GM12878 (cell line): Measurements from ENCODE around the gene GDF3. TPM values are rescaled to one million over a fixed set of nuclear protein-coding genes. Genes with fewer than 3 reads are reported as not detected.

Experiments
- ATAC-seq: fragments of 200-7000 bp; cut with Tn5 transposase; 3 replicates; pipeline ENCODE4 v1.9.1; 2020; ENCODE audit warnings: mild to moderate bottlenecking, moderate library complexity
- BruUV-seq: library from RNA; stranded (reverse); fragments of 400-500 nt; replicated peaks from 2 replicates; lab custom pipeline; 2021; lab: Mats Ljungman, UMichigan
- CTCF ChIA-PET: fragments of 300-600 bp; sonication (Branson Sonifier 250); formaldehyde crosslinking; extraction: SDS; loops from one replicate; lab custom pipeline; 2021; ENCODE audit warnings: inconsistent platforms; lab: Yijun Ruan, JAX
- POLR2A ChIA-PET: fragments of 350-600 bp; formaldehyde crosslinking; extraction: SDS; loops from one replicate; lab custom pipeline; 2021; ENCODE audit warnings: inconsistent platforms; lab: Charles Lee
- RAD21 ChIA-PET: fragments of 300-600 bp; sonication (Branson Sonifier 250); formaldehyde crosslinking; loops from one replicate; lab custom pipeline; 2023; ENCODE audit warnings: antibody characterized with exemption; ENCODE audit not compliant: unreplicated experiment; lab: Charles Lee
- SMC1A ChIA-PET: fragments of 300-600 bp; sonication (Branson Sonifier 250); formaldehyde crosslinking; loops from one replicate; lab custom pipeline; 2023; ENCODE audit not compliant: unreplicated experiment, uncharacterized antibody; lab: Charles Lee
- DNase-seq: peaks from one replicate; pipeline ENCODE4 v3.0.0-alpha.2; 2011; ENCODE audit warnings: low read depth, low spot score
- FAIRE-seq: peaks from 3 replicates; lab custom pipeline; 2011; peaks lifted over from hg19 to GRCh38; lab: Jason Lieb, UNC
- H2AFZ ChIP-seq: 2 replicates; pipeline ENCODE4 v1.6.0; 2011; ENCODE audit warnings: low read depth, low read length, control low read depth; ENCODE audit not compliant: control insufficient read depth
- H3K27ac ChIP-seq: 2 replicates; pipeline ENCODE4 v1.5.1; 2011; ENCODE audit warnings: control low read depth; ENCODE audit not compliant: control insufficient read depth, insufficient read depth
- H3K27me3 ChIP-seq, 2 experiments: replicated peaks in 1 of 2; 2 replicates each; pipeline versions ENCODE4 v1.6.0 to v1.6.1; 2011; ENCODE audit warnings: low read length in 1 of 2; ENCODE audit not compliant: control insufficient read depth in 2 of 2, insufficient read depth in 2 of 2
- H3K36me3 ChIP-seq, 2 experiments: 2 replicates each; pipeline ENCODE4 v1.5.1; 2011; ENCODE audit warnings: low read length in 1 of 2; ENCODE audit not compliant: control insufficient read depth in 2 of 2, insufficient read depth in 2 of 2
- H3K4me1 ChIP-seq: 2 replicates; pipeline ENCODE4 v1.6.1; 2011; ENCODE audit warnings: mild to moderate bottlenecking, low read length, moderate library complexity, mixed read lengths; ENCODE audit not compliant: control insufficient read depth, insufficient read depth
- H3K4me2 ChIP-seq: 2 replicates; pipeline ENCODE4 v1.6.0; 2011; ENCODE audit warnings: control low read depth; ENCODE audit not compliant: control insufficient read depth, insufficient read depth
- H3K4me3 ChIP-seq: fragments of 200-600 bp; sonication (generic); 2 replicates; pipeline ENCODE4 v1.5.1; 2016
- H3K79me2 ChIP-seq: 2 replicates; pipeline ENCODE4 v1.6.0; 2011; ENCODE audit warnings: low read length; ENCODE audit not compliant: control insufficient read depth, insufficient read depth
- H3K9ac ChIP-seq: 2 replicates; pipeline ENCODE4 v1.8.0; 2011; ENCODE audit warnings: low read length, control low read depth, mixed read lengths; ENCODE audit not compliant: control insufficient read depth, insufficient read depth
- H3K9me3 ChIP-seq: replicated peaks from 3 replicates; pipeline ENCODE4 v1.5.1; 2011; ENCODE audit warnings: mild to moderate bottlenecking, low read length; ENCODE audit not compliant: control insufficient read depth, insufficient read depth
- H4K20me1 ChIP-seq: 2 replicates; pipeline ENCODE4 v1.6.0; 2011; ENCODE audit not compliant: control insufficient read depth, insufficient read depth
- ATF2 ChIP-seq: IDR thresholded peaks from 2 replicates; pipeline ENCODE4 v1.6.1; 2012; ENCODE audit warnings: low read length, inconsistent platforms
- ATF7 ChIP-seq: fragments of 450-650 bp; IDR thresholded peaks from 2 replicates; pipeline ENCODE4 v1.6.1; 2016; ENCODE audit warnings: low read depth, mild to moderate bottlenecking
- BHLHE40 ChIP-seq, 2 experiments: fragments of 450-650 bp in 1 of 2; IDR thresholded peaks; 2 replicates each; pipeline ENCODE4 v1.6.1; 2011 to 2017; ENCODE audit warnings: low read depth in 2 of 2, borderline replicate concordance in 1 of 2, improper control_type of control experiment in 1 of 2, low read length in 1 of 2, mild to moderate bottlenecking in 1 of 2
- CHD2 ChIP-seq: IDR thresholded peaks from 2 replicates; pipeline ENCODE4 v1.6.1; 2011; ENCODE audit warnings: low read depth, low read length, improper control_type of control experiment, borderline replicate concordance
- JUND ChIP-seq: IDR thresholded peaks from 2 replicates; pipeline ENCODE4 v1.6.1; 2012; ENCODE audit warnings: low read depth, mild to moderate bottlenecking, low read length, improper control_type of control experiment, moderate library complexity
- MEF2B ChIP-seq: fragments of 450-650 bp; IDR thresholded peaks from 2 replicates; pipeline ENCODE4 v1.6.1; 2018; ENCODE audit warnings: mild to moderate bottlenecking, moderate library complexity; ENCODE audit not compliant: partially characterized antibody, poor library complexity, severe bottlenecking
- MLLT1 ChIP-seq: fragments of 450-650 bp; IDR thresholded peaks from 2 replicates; pipeline ENCODE4 v1.6.1; 2016; ENCODE audit warnings: mild to moderate bottlenecking
- POLR2AphosphoS5 ChIP-seq: IDR thresholded peaks from 2 replicates; pipeline ENCODE4 v1.6.1; 2011; ENCODE audit warnings: mild to moderate bottlenecking, low read length, inconsistent platforms
- SPI1 ChIP-seq: IDR thresholded peaks from 2 replicates; pipeline ENCODE4 v1.6.1; 2011; ENCODE audit warnings: low read depth, mild to moderate bottlenecking, low read length, moderate library complexity, borderline replicate concordance; ENCODE audit not compliant: insufficient read depth
- WGBS: methylation state at CpG from one replicate; pipeline ENCODE4 v1.1.6; 2016; ENCODE audit warnings: low lambda C conversion rate; ENCODE audit not compliant: insufficient replicate concordance, insufficient coverage; ENCODE audit errors: missing lambda C conversion rate; 5-methylcytosine and 5-hydroxymethylcytosine counted together
- in situ Hi-C: fragments of 300-500 bp; cut with MboI; formaldehyde crosslinking; loops from 9 replicates; pipeline ENCODE4 v1.14.3; 2018; ENCODE audit warnings: mixed read lengths
- intact Hi-C: fragments of 100-400 bp; cut with micrococcal nuclease; formaldehyde crosslinking; loops from one replicate; pipeline ENCODE4 v1.14.2; 2022; ENCODE audit not compliant: unreplicated experiment
- polyA plus RNA-seq, 11 experiments: library from polyadenylated mRNA; depleted of rRNA in 4 of 11; unstranded in 6 of 11; stranded (reverse) in 5 of 11; fragments of >200 nt; fragmentation: Nextera tagmentation in 4 of 11; fragmentation: Illumina TruSeq in 1 of 11; extraction: Ambion mirVana in 4 of 11; extraction: Trizol in 1 of 11; gene quantifications; 1 replicate in 1 of 11; 2 replicates in 10 of 11; pipeline versions ENCODE4 v1.2.1 to v1.2.3, GENCODE V29; 2011 to 2016; ENCODE audit warnings: inconsistent platforms in 2 of 11, missing spikeins in 2 of 11, low read depth in 1 of 11
- total RNA-seq, 4 experiments: library from RNA; depleted of rRNA in 3 of 4; stranded (reverse); fragments of >200 nt in 3 of 4; fragmentation: Illumina TruSeq in 1 of 4; extraction: Trizol in 1 of 4; gene quantifications; 2 replicates each; pipeline versions ENCODE4 v1.2.1 to v1.2.3, GENCODE V29; 2013 to 2021

GDF3 gene
- total and polyA plus RNA-seq, 10 of the 15 experiments (the other 5 are each of a cell fraction or from before 2014, with no cell fraction given): not detected

- Histone ChIP-seq H3K4me2 (no peak overlapping the region), H3K27ac (no peak overlapping the region), H3K4me3 (no peak overlapping the region), H2AFZ (no peak overlapping the region), H3K36me3 (no peaks in the 10 kb centered on the region), H3K9me3 (no peaks in the 10 kb centered on the region), H3K79me2 (no peaks in the 10 kb centered on the region), H3K4me1 (no peaks in the 10 kb centered on the region), H3K27me3 (no peaks in the 10 kb centered on the region; a peak in 1 of 4 replicates), H3K9ac (no peak overlapping the region), H4K20me1 (no peaks in the 10 kb centered on the region)
- ChIA-PET CTCF (no interaction called here), SMC1A (no interaction called here), POLR2A (no interaction called here), RAD21 (no interaction called here)
- TF ChIP-seq MEF2B: no peak
- no peak for TF ChIP-seq CHD2
- TF ChIP-seq JUND: no peak
- no peak for TF ChIP-seq ATF2
- TF ChIP-seq ATF7: no peak
- no peak for TF ChIP-seq BHLHE40 (IDR thresholded peaks at IDR 0.05; ENCODE audit: borderline replicate concordance in 1 of 2, low read depth in 2 of 2, low read length in 1 of 2)
- TF ChIP-seq MLLT1: no peak
- no peak for TF ChIP-seq POLR2AphosphoS5
- no peak for TF ChIP-seq SPI1
- WGBS: 31% methylated on average over 3 of the region's 3 CpGs
- ATAC-seq (no peak), FAIRE-seq (no peak), DNase-seq (no peak)
- in situ Hi-C loops (no loop called here), intact Hi-C loops (no loop called here)
- BruUV-seq: no TSS peak
Measured at GRCh38 chr12:7732993-7733392, 37.4 kb upstream of the GDF3 start.
